LNCAP (cell line): Measurements from ENCODE around the gene SPAG8.

Source experiments
- CTCF ChIP-seq: fragments of 450-650 bp; IDR thresholded peaks from 2 replicates; pipeline ENCODE4 v1.5.1; 2017; ENCODE audit warnings: mild to moderate bottlenecking

Gene SPAG8

DNA sequence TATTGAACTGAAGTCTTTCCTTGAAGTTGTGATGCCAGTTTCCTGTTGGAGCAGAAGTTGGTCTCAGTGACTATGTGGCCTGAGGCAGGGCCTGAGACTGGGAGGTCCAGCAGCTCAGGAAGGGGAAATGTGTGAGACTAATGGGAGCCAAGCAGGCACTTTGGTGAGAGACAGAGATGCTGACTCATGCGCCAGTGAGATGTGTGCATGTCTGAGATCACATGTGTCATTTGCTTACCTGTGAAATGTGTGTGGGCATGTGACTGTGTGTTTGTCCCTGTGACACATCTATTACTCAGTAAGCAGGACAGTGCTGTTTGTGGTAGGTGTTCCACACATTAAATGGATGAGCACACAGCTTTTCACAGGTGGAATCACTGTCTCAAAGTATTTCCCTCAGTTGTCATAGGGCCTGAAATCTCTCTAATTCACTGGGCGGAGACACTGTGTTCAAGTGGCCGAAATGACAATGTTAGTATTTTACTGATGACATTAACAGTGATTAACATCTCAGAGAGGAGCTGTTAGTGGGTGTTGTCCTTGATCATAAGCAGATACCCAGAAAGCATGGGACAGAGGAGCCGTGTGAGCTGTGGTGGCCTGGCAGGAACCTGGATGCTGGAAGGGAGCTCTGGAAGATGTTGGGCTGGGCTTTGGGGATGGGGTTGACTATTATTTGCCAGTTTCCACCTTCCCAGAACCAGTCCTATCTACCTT, 13.2 kb downstream of the SPAG8 start:
- no peak for TF ChIP-seq CTCF

DNA sequence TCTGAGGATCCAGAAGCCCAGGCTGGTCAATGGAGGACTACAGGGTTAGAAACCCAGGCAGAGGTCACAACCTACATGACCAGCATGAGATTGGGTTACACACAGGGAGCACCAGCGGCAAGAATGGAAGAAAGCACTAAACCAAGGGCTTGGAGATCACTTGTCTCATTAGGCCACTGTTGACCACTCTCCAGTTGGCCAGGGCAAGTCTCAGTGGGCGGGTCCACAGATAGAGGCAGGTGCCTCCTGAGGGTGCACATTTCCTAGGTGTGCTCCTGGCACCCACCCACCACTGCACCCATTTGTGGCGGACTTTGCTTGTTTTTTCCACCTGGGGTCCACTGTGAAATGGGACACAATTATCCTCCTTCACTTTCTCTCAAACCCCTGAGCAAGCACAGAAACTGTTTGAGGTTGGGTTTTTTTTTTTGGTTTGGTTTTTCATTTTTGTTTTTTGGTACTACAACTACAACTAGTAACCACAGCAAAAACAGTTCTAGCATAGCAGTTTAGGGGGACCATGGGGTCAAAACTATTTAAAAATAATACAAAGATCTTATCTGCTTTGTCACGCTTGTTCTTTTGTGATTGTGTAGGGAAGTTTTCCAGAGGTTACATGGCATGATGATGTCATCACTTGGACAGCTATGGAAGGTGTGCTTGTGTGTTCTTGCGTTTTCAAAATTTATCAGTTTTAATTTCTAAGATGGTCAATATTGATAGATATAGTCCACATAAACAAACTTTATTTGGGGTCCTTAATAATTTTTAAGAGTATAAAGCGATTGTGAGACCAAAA, 14.6 kb downstream of the SPAG8 start:
- no peak for TF ChIP-seq CTCF

DNA sequence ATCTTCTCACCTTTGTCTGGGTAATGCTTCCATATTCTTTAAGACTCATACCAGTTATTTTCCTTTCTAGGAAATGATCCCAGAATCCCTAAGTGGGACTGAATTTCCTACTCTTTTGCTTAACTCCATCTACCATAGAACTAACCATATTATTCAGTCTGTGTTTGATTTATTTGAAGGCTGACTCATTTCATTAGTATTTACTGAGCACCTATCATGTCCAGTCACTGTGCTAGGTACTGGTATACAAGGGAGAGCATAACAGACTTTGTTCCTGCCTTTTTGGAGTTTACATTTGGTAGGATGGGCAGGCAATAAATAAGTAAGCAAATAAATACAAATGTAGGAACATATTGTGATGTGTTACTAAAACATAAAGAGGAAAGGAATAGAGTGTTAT, 16.4 kb downstream of the SPAG8 start:
- TF ChIP-seq CTCF: no peak

- TF ChIP-seq CTCF: no peak
Measured at GRCh38 chr9:35793461-35793860, 18.6 kb downstream of the SPAG8 start.

DNA sequence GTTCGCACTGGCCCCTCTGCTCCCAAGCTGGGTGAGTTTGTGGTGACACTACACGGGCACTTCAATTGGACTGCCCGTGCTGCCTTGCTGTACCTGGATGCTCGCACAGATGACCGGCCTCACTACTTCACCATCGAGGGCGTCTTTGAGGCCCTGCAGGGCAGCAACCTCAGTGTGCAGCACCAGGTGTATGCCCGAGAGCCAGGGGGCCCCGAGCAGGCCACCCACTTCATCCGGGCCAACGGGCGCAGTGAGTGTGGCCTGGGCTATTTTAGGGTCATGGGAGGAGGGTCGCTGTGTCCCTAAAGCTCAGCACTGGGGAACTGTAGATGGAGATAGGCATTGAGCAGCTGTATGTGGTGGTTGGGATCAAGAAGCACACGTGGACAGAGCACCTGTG, 19.2 kb downstream of the SPAG8 start:
- TF ChIP-seq CTCF: no peak

DNA sequence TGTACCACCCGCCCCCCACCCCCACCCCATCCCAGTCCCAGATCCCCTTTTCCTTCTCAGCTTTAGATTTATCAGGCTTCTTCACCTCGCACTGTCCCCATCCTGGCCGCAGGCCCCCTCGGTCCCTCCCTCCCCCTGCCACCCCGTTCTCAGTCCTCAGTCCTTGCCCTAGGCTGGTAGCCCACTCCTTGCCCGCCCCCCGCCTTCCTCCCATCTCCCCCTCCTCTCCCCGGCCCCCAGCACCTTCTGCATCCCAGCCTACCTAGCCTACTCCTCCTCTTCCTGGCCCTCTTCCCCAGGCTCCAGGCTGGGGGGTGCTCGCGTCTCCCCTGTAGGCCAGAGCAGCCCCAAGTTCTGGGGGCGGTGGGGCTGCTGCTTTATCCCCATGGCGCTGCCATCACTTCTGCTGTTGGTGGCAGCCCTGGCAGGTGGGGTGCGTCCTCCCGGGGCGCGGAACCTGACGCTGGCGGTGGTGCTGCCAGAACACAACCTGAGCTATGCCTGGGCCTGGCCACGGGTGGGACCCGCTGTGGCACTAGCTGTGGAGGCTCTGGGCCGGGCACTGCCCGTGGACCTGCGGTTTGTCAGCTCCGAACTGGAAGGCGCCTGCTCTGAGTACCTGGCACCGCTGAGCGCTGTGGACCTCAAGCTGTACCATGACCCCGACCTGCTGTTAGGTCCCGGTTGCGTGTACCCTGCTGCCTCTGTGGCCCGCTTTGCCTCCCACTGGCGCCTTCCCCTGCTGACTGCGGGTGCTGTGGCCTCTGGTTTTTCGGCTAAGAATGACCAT, 19.8 kb downstream of the SPAG8 start:
- TF ChIP-seq CTCF: no peak

DNA sequence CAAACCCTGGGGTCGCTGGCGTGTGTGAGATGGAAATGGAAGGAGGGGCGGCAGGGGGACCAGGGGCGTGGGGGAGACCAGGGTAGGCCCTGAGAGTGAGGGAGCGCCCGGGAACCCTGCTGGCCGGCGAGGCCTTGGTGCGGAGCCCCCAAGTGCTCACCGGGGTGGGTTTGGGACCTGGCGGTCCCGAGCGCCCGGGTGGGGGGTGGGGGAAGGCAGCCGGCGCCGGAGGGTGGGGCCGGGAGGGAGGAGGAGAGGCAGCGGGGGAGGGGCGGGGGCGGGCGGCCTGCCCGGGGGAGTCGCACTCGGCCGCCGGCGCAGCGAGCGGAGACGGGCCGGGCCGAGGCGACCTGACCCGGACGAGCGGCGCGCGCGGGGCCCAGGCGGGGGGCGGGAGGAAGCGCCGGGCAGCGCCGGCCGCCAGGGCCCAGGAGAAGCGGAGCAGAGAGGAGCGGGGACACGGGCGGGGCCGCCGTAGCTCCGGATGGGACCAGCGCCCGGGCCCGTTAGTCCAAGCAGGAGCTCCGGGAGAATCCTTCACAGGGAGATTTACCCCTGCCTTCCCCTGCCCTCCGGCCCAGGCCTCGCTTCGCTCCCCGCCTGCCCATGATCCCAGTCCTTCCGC, 20.7 kb downstream of the SPAG8 start, which contains the start of gene NPR2:
Gene NPR2, plus strand, starts transcription at position 295 of the 625 bp plus-strand sequence. CDS start 818 bp downstream, outside the sequence.
- TF ChIP-seq CTCF: no peak
